ENCODE measurements around the gene SORL1-AS1.

DNA sequence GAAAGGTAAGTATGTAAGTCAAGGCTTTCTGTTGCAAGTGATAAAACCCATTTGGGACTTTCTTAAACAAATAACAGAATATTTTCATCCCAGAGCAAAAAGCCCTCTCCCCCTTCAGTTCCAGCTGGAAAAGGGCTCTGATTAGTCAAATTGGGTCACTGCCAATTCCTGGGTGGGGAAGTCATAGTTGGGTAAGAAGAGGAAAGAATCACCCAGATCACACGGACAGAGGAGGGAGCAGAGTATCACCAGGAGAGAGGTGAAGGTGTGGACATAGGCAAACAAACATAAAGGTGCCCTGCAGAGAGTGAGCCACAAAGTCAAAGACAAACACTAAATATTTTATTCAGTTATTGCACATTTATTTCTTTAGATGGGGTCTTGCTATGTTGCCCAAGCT, 36.9 kb downstream of the SORL1-AS1 start:
- TF ChIP-seq TAF1 (IDR thresholded peaks at IDR 0.05; ENCODE audit: low read depth, low read length) (no peak), POLR2AphosphoS5 (IDR thresholded peaks at IDR 0.05; ENCODE audit: low read depth, low read length) (no peak), POLR2A (IDR thresholded peaks at IDR 0.05; ENCODE audit: low read depth, low read length) (no peak)

Measured in GM12891 (cell line).